ENCODE data around the gene NOTUM. TPM values are rescaled to one million over a fixed set of nuclear protein-coding genes. Genes with fewer than 3 reads are reported as not detected.

The NOTUM gene
- total and polyA plus RNA-seq, 9 of the 15 experiments (the other 6 are each of a cell fraction or from before 2014, with no cell fraction given) = 0.03 to 14.0 (median 4.1) TPM

DNA sequence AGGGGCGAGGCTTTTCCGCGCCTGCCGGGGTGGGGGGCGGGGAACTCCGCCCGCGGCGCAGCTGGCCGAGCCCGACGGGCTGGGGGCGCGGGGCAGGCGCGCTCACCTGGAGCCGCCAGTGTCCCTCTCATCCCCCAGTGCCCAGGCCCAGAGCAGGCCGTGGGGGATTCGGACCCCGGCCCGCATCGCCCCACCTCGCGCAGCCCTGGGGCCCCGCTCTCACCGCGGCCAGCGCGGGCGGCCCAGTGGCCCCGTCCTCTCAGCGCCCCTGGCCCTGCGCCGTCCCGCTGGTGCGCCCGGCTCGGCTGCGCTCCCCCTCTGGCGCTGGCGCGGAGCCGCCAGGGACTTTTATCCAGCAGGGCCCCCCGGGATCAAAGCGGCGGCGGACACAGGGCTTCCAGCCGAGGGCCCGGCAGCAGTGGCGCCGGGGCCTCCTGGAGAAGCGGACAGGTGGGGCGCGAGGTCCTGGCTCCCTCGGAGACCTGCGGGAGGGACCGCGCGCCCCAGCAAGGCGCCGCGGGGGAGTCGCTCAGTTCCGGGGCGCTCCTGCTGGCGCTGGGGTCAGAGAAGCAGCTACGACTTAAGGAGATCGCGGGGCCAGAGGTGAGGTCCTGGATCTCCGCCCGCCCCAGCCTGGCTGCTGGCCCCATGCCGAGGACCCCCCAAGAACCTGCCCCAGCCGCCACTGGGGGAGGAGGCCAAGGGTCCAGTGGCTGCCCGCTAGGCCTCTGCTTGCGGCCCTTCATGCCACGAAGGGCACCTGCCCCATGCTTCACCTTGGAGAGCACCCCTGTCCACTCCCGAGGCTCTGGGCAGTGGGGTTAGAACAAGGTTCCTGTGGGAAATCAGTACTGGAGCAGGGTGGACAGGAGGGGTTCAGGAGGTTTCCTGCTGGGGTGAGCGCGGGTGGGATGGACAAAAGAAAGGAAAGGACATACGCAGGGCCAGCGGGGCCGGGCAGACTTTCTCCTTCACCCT is 823 bp upstream of the NOTUM start (continued):
- no peak for TF ChIP-seq EP300 (IDR thresholded peaks at IDR 0.05; ENCODE audit: low read length)

GRCh38 chr17:81960130-81960958 is 643 bp downstream of the NOTUM start:
- in situ Hi-C loops (cut with MboI) = no loop called here
- Histone ChIP-seq H3K4me2 (ENCODE audit: insufficient read depth, low read length) (peak overlapping the region; percentile 85), H3K4me1 (replicated peaks in 1 of 2; ENCODE audit: control insufficient read depth in 2 of 2, insufficient read depth in 2 of 2, low read length in 2 of 2) (peaks cover 7 to 73% of the 10 kb centered on the region in 2 experiments; a peak in 4 of 5 replicates), H3K9me1 (ENCODE audit: control insufficient read depth, insufficient read depth, low read length) (no peaks in the 10 kb centered on the region), H3K36me3 (ENCODE audit: control insufficient read depth, insufficient read depth, low read length) (peaks cover 15% of the 10 kb centered on the region; the same call in 2 of the 3 replicates), H2AFZ (ENCODE audit: low read depth, low read length) (peak overlapping the region; percentile 91), H3K9me3 (replicated peaks; ENCODE audit: control insufficient read depth, insufficient read depth, low read depth, low read length) (no peaks in the 10 kb centered on the region), H3K27ac (ENCODE audit: extremely low read depth, low read depth, low read length) (peak overlapping the region; percentile 68), H3K79me2 (ENCODE audit: control insufficient read depth, insufficient read depth, low read length) (peaks cover 20% of the 10 kb centered on the region), H3K27me3 (ENCODE audit: control insufficient read depth in 2 of 2, insufficient read depth in 2 of 2, low read length in 2 of 2) (no peaks in the 10 kb centered on the region), H4K20me1 (replicated peaks; ENCODE audit: control insufficient read depth, insufficient read depth, low read length) (no peaks in the 10 kb centered on the region), H3K9ac (ENCODE audit: insufficient read depth in 1 of 2, low read depth in 2 of 2, low read length in 2 of 2) (peak overlapping the region; percentile 82 to 92), H3K4me3 (peak overlapping the region; percentile 58)
- DNase-seq (ENCODE audit: extremely low read depth in 1 of 4, low spot score in 3 of 4) (peak; percentile 36 to 50 (median 42)), FAIRE-seq (no peak), ATAC-seq (peak; percentile 26)
- CTCF ChIA-PET (ENCODE audit: low intra/inter-chr PET ratio) = interaction anchor here (0.5 to 5.2 kb wide), 9 partner anchors 17 to 807 kb away, joined by 3 to 103 read pairs (median 5); partner anchors contain the start of genes ASPSCR1, CENPX, DCXR and LRRC45
- POLR2A ChIA-PET = interaction anchor here (0.8 to 1.6 kb wide), 14 partner anchors 8 to 225 kb away, joined by 3 to 7 read pairs (median 4); partner anchors contain the start of genes ASPSCR1, CENPX, LRRC45 and PYCR1
- intact Hi-C loops (cut with micrococcal nuclease) = no loop called here
- no TSS peak for BruUV-seq (replicated peaks)
- WGBS (ENCODE audit: insufficient coverage, low coverage, missing lambda C conversion rate) = 3% methylated on average over 51 of the region's 98 CpGs
- TF ChIP-seq, protein P1, sequence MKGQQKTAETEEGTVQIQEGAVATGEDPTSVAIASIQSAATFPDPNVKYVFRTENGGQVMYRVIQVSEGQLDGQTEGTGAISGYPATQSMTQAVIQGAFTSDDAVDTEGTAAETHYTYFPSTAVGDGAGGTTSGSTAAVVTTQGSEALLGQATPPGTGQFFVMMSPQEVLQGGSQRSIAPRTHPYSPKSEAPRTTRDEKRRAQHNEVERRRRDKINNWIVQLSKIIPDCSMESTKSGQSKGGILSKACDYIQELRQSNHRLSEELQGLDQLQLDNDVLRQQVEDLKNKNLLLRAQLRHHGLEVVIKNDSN (CRISPR knock-in tag; IDR thresholded peaks at IDR 0.05) = 0 out of 2 replicates have a peak, but pooled peaks have one; percentile 10
- TF ChIP-seq RBM15 (IDR thresholded peaks at IDR 0.05; ENCODE audit: insufficient read depth, low read length) (no peak), ZEB2 (IDR thresholded peaks at IDR 0.05) (no peak), NRF1 (conservative IDR thresholded peaks at IDR 0.05 in 1 of 2, IDR thresholded peaks at IDR 0.05 in 1 of 2) (peak in 1 of 2 experiments; percentile 41; a peak in 2 of 4 replicates), ZFX (CRISPR knock-in tag; IDR thresholded peaks at IDR 0.05) (0 out of 2 replicates have a peak, but pooled peaks have one; percentile 6), NFIC (IDR thresholded peaks at IDR 0.05) (peak; percentile 70)
- TF ChIP-seq, protein P2, sequence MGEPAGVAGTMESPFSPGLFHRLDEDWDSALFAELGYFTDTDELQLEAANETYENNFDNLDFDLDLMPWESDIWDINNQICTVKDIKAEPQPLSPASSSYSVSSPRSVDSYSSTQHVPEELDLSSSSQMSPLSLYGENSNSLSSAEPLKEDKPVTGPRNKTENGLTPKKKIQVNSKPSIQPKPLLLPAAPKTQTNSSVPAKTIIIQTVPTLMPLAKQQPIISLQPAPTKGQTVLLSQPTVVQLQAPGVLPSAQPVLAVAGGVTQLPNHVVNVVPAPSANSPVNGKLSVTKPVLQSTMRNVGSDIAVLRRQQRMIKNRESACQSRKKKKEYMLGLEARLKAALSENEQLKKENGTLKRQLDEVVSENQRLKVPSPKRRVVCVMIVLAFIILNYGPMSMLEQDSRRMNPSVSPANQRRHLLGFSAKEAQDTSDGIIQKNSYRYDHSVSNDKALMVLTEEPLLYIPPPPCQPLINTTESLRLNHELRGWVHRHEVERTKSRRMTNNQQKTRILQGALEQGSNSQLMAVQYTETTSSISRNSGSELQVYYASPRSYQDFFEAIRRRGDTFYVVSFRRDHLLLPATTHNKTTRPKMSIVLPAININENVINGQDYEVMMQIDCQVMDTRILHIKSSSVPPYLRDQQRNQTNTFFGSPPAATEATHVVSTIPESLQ (CRISPR knock-in tag; IDR thresholded peaks at IDR 0.05) = no peak
- TF ChIP-seq, protein P3, sequence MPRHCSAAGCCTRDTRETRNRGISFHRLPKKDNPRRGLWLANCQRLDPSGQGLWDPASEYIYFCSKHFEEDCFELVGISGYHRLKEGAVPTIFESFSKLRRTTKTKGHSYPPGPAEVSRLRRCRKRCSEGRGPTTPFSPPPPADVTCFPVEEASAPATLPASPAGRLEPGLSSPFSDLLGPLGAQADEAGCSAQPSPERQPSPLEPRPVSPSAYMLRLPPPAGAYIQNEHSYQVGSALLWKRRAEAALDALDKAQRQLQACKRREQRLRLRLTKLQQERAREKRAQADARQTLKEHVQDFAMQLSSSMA (CRISPR knock-in tag; IDR thresholded peaks at IDR 0.05) = 0 out of 2 replicates have a peak, but pooled peaks have one; percentile 5
